ENCODE data around the gene CARD11.

The CARD11 gene

DNA sequence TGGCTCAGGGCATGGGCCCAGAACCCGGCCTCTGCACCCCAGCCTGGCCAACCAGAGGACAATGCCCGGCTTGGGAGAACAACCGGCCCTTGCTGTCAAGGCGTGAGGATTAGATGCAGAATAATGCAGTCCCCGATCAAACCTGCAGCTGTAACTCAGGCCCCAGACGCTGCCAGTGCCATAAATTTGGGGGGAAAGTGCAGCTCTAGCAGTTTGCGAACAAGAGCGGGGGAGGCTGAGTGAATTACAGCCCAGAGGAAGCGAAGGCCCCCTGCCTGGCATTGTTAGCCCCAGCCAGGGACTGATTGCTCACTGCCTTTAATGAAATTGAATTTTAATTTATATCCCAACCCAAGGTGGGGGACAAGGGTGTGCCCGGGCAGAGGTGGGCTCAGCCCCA, 161.6 kb downstream of the CARD11 start:
- in situ Hi-C loops (cut with MboI; ENCODE audit: low sequenced_read_pairs): loop anchor here (25.0 kb wide), 2 partner anchors 280 to 1005 kb away; no protein-coding TSS in a partner anchor

DNA sequence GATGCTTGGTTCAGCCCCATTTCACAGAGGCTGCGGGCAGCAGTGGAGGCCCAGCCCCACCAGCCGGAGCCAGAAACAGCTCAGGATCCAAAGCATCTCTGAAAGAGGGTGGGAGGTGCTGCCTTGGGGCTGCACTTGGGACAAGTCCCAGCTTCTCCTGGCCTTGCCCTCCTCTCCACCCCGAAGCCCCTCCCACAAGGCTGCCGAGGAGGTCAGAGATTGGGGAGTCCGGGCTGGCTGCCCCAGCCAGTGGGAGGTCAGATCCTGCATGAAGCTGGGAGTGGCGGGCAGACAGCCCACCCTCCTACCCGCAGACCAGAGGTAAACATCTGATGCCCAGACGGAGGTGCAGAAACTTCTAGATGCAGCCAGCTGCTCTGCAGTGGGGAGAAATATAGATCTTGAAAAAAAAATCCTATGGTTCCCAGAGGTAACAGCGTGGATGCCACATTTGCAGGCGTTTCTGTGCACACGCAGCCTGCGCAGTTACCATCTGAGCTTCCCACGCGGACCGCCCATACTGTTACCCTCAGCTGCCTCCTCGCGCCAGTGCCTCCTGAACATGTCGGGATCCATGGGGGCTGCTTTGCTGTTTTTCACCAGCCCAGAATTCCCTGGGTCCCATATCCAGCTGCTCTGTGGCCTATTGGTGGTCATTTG, 162.7 kb downstream of the CARD11 start:
- in situ Hi-C loops (cut with MboI; ENCODE audit: low sequenced_read_pairs): loop anchor here (25.0 kb wide), 2 partner anchors 281 to 1006 kb away; no protein-coding TSS in a partner anchor

DNA sequence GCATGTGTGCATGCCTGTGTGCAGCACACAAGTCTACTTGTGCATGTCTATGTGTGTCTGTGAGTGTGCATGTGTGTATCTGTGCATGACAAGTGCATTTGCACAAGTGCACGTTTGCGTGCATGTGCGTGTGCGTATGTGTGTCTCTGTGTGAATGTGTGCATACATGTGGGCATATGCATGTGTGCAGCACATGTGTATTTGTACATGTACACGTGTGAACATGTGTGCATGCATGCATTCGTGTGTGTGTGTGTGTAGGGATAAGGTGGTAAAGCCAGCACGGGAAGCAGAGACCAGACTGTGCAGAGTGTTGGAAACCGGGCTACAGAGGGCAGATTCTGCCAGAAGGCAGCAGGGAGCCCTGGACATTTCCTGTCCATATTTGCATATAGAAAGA, 163.6 kb downstream of the CARD11 start:
- in situ Hi-C loops (cut with MboI; ENCODE audit: low sequenced_read_pairs): loop anchor here (25.0 kb wide), 2 partner anchors 282 to 1007 kb away; no protein-coding TSS in a partner anchor

DNA sequence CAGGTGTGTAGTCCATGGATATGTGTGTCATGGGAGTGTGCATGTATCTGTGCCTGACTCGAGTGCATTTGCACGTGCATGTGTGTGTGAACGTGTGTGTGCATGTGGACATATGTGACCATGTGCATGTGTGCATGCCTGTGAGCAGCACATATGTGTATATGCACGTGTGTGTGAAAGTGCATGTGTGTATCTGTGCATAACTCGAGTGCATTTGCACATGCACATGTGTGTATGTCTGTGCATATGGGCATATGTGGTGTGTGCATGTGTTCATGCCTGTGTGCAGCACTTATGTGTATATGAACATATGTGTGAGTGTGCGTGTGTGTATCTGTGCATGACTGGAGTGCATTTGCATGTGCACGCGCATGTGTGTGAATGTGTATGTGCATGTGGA, 164.3 kb downstream of the CARD11 start:
- in situ Hi-C loops (cut with MboI; ENCODE audit: low sequenced_read_pairs): loop anchor here (25.0 kb wide), 2 partner anchors 283 to 1008 kb away; no protein-coding TSS in a partner anchor

DNA sequence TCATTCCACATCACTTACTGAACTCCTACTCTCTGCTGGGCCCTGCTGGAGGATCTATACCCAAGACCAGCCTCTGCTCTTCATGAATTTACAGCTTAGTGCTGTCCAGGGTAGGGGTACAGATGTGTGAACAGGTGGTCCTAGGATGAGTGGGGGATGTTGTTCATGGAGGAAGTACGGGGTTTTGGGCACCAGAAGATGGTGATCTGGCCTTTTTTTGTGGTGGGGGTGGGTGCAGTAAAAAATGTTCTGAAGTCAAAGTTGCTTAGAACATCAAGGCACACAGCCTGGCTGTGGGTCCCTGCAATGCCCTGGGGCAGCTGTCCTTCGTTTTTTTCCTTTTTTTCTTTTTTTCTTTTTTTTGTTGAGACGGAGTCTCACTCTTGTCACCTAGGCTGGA, 165.4 kb downstream of the CARD11 start:
- in situ Hi-C loops (cut with MboI; ENCODE audit: low sequenced_read_pairs): loop anchor here (25.0 kb wide), 2 partner anchors 284 to 1009 kb away; no protein-coding TSS in a partner anchor

DNA sequence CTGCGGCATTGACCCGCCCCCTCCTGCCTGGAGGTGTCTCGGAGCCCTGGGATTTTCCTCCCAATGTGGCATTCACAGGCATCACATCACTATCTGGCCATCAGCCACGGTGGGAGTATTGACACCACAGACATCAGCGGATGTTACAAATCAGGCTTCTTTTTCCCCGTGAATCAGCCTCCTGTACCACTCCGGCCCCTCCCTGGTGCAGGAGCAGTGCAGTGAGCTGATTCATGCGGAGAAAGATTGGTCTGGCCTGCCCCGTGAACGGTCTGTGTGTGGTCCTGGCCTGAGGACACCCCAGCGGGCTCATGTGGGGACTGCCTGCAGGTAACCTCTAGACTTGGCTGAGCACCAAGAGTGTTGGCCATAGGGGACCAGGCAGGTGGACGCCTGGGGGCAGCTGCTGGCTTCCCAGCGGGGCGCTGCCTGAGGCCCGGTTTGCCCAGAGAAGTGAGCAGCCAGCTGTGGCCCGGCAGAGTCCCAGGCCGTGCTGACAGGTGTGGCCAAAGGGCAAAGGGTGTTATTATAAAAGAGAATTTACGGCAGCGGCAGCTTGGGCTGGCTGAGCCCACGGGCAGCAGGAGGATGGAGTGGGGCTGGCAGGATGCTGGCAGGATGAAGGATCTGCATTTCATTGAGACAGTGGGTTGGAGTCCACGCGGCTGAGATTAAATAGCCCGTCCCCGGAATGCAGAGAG, 167.5 kb downstream of the CARD11 start:
- in situ Hi-C loops (cut with MboI; ENCODE audit: low sequenced_read_pairs): loop anchor here (25.0 kb wide), 2 partner anchors 286 to 1011 kb away; no protein-coding TSS in a partner anchor

DNA sequence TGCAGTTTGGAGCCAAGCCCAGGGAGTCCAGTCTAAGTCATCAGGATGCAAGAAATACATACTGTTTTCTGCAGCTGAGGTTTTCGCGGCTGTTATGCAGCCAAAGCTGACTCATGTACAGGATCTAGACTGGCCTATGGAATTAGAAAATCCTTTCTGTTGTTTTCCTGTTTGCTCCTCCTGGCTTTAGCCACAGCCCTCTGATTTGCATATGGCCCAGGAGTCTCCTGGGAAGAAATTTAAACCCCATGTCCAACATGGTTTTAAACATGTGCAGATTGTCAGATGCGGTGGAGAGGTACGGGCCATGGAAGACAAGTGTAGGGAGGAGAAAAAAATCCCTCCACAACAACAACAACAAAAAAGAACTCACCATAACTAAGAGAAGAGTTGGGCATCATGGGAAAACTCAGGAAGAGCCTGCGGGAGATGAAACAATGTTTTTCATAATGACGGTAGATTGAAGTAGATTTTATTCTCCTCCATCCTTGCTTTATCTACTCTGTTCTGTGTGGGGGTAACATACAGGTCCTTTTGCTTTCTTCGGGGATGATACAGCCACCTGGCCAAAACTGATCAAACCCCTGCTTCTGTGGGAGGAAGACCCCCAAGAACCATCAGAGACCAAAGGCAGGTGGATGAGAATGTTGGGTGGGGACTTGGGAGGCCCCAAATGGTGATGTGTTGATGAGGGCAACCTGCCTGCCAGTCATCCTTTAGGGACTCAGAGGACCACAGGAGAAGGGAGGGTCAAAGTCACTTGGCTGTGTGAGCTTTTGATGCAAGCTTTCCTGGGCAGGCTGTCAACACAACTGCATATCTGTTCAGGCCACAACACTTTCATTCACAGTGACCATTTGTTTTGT, 169.7 kb downstream of the CARD11 start:
- in situ Hi-C loops (cut with MboI; ENCODE audit: low sequenced_read_pairs): no loop called here

DNA sequence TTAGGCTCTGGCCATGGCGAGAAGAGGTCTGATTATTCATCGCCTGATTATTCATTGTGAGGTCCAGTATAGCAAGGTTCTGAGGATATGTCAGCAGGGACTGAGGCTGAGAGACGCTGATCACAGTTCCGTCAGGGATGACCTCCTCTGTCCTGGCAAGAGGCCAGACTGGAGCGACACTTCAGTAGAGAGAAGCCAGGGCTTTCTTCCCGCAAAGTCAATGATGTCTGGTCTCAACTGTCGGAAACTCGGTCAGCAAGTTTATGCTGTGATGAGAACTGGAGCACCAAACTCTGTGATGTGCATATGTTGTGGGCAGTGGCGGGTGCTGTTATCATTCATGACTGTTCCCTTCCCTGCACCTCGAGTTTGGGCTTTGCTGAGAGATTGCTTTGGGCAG, 170.5 kb downstream of the CARD11 start:
- in situ Hi-C loops (cut with MboI; ENCODE audit: low sequenced_read_pairs): no loop called here

DNA sequence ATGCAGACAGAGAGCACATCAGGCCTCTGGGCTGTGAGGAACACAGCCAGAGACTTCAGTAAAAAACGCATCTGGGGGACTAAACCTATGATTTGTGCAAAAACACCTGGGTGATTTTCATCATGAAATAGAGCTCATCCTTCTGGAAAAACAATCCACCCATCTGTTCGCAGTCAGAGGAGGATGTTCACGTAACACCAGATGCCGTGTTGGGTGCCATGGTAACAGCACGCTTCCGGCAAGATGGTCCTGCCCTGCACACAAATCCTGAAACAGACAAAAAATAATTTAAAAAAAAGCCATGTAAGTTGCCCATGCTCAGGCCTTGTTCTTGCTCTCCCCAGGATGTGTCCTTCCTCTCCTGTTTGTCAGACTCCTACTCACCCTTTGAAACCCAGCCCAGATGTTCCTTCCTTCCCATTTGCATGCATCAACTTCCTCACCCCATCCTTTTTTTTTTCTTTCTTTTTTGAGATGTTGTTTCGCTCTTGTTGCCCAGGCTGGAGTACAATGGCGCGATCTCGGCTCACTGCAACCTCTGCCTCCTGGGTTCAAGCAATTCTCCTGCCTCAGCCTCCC, 171.3 kb downstream of the CARD11 start:
- in situ Hi-C loops (cut with MboI; ENCODE audit: low sequenced_read_pairs): no loop called here

DNA sequence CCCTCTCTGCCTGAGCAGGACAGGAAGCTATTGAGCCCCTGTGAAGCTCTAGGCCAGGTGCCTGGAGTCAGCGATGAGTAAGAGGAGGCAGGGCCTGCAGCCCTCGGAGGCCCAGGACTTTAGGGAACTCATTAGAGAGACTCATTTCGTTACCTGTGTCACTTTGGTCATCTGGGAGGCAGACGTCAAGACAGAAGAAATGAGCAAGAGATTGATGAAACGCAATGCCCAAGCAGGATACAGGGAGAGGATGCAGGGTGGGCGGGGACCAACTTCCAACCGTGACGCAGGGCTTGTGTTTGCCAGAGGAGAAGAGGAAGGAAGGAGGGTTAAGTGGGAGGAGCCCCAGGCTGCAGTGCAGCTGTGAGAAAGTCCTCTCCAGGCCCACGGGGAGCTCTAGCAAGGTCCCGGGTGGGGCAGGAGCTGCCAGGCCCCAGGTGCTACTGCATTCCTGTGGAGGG, 173.2 kb downstream of the CARD11 start:
- in situ Hi-C loops (cut with MboI; ENCODE audit: low sequenced_read_pairs): no loop called here

DNA sequence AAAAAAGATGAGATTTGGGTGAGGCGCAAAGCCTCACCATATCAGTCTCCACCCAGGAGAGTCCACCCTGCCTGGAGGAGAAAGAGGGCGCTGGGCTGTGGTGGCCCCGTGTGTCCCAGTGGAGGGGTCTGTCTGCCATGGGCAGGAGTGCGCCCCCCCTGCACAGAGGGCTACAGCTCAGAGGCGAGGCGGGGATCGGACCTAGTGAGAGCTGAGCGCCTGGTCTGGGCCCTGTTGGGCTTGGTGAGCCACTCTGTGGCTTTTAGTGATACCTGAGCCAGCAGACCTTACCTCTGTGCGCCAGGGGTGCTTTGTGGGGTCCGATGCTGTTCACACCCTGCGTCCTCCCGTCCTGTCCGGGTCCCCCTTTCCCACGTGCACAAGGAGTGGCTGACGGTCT, 173.7 kb downstream of the CARD11 start:
- in situ Hi-C loops (cut with MboI; ENCODE audit: low sequenced_read_pairs): no loop called here

DNA sequence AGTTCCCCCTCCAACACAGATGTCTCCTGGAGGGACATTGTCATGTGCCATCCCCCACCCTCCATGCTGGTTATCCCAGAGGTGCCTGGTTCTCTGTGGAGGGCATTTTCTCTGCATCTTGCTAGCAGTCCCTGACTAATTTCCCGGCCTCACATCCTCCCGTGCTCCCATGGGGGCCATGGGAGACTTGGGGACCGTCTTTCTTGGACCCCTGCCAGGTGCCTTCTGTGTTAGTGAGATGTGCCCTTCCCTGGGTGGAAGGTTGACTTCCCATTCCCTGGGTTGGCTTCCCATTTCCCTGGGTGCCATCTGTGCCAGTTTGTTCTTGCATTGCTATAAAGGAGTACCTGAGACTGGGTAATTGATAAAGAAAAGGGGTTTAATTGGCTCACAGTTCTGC, 177.1 kb downstream of the CARD11 start:
- in situ Hi-C loops (cut with MboI; ENCODE audit: low sequenced_read_pairs): no loop called here

DNA sequence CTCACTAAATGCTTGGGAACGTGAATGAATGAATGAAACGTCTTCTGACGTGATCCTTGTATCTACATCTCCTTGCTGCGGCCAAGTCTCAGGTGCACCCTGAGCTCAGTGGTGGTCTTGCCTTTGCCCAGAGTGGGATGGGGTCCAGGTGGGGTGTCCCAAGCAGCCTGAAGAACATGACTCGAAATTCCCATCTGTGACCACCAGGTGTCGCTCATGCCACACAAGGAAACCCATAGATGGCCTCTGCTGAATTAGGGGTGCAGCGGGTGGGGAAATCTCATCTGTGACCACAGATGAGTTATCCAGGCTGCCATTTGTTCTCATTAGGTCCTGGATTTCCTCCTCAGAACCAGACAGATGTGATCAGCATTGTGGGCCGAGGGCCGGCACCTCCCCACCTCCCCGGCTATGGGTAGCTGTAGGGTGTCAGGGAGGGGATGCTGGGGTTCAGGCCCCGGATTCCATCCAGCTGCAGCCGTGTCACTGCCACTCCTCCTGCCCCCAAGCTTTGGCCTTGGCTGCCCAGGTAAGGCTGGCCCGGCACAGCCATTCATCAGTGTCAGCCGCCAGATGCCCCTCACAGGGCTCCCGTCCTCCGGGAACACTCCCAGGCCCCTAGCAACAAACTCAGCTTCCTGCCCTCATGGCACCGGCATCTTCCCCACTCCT, 178.5 kb downstream of the CARD11 start:
- in situ Hi-C loops (cut with MboI; ENCODE audit: low sequenced_read_pairs): no loop called here

DNA sequence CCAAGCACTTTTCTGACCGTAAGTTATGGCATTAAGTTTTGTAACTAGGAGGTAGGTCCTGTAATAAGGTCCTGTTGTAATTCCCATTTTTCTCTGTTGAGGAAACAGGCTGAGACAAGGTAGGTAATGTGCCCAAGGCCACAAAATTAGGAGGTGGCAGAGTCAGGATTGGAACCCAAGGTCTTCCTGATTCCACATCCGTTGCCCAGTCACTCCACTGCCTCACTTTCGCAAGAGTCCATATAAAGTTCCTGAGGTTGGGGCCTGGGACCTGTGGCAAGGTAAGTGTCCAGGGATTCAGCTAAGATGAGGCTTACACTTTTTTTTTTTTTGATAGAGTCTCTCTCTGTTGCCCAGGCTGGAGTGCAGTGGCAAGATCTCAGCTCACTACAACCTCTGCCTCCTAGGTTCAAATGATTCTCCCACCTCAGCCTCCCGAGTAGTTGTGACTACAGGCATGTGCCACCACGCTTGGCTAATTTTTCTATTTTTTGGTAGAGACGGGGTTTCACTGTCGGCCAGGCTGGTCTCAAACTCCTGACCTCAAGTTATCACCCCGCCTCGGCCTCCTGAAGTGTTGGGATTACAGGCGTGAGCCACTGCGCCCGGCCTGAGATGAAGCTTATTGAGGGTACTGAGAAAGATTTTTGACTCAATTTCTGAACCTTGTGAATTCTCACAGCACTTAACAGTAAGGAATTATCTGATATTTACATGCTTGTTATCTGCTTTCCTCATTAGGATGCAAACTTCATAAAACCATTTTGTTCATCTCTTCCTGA, 179.3 kb downstream of the CARD11 start:
- in situ Hi-C loops (cut with MboI; ENCODE audit: low sequenced_read_pairs): no loop called here

DNA sequence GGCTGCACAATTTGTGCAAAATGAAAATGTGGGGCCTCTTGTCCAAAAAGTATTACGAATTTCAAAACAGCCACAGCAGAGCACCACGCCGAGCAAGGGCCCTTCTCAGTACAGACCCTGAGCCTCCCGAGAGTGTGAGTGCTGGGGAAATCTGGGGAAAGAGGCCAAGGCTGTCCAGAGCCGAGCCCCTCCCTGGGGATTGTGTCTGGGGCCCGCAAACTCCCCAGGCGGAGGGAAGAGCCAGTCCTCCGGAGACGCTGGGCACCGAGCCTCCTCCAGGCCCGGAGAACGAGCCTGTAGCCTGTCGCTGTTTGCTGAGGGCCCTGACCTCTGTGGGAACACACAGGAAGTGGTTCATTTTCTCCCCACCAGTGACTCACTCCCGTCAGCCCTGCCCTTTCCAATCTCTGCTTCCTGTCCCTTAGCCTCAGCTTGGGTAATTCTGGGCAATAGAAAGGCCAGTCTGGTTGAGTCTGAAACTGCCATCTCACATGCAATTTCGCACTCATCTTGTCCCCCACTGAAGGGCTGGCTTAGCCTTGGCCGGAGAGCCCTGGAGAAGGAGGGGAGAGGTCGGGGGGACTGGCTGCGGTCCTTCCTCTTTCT, 180.1 kb downstream of the CARD11 start:
- in situ Hi-C loops (cut with MboI; ENCODE audit: low sequenced_read_pairs): no loop called here

DNA sequence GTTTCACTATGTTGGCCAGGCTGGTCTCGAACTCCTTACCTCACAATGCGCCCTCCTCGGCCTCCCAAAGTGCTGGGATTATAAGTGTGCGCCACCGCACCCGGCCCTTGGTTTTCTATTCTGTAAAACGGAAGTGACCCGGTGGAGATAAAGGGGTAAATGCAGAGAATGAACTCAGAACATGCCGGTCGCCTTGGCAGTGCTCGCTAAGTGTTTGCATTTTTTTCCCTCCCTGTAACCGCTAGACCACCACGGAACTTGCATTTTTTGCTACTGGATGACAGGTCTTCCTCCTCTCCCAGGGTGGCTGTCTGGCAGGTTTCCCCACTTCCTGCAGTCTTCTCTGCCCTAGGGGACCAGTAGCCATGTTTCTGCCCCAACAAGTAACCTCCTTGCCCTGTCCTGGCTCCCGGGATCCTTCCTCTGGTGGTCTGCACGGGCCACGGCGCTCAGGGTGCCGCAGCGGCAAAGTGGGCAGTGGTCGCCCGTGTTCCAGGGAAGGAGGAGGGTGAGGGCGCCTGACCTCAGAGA, 180.8 kb downstream of the CARD11 start:
- in situ Hi-C loops (cut with MboI; ENCODE audit: low sequenced_read_pairs): no loop called here

DNA sequence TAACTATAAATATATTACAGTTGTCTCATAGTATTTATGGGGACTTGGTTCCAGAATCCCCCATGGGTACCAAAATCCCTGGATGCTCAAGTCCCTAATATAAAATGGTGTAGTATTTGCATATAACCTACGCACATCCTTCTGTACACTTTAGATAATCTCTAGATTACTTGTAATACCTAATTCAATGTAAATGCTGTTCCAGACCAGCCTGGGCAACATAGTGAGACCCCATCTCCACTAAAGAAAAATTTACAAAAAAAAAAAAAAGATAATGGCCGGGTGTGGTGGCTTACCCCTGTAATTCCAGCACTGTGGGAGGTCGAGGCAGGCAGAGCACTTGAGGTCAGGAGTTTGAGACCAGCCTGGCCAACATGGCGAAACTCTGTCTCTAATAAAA, 182.2 kb downstream of the CARD11 start:
- in situ Hi-C loops (cut with MboI; ENCODE audit: low sequenced_read_pairs): no loop called here

DNA sequence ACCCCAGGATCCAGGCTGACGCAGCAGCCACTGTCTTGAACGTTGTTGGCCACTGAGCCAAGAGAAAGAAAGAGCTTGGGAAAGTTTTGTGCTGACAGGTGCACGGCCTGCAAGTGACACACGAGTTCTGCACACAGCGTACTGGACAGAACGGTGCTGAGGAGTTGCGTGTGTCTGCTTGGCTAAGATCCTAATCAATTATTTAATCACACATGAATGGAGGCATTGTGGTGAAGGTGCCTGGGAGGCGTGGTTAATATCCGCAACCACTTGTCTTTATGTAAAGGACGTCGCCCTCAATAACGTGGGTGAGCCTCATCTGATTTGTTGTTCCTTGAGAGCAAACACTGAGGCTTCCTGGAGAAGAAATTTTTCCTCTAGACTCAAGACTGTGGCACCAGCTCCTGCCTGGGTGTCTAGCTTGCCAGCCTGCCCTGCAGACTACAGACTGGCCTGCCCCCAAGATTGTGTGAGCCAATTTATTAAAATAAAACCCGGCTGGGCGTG, 183.0 kb downstream of the CARD11 start:
- in situ Hi-C loops (cut with MboI; ENCODE audit: low sequenced_read_pairs): no loop called here

DNA sequence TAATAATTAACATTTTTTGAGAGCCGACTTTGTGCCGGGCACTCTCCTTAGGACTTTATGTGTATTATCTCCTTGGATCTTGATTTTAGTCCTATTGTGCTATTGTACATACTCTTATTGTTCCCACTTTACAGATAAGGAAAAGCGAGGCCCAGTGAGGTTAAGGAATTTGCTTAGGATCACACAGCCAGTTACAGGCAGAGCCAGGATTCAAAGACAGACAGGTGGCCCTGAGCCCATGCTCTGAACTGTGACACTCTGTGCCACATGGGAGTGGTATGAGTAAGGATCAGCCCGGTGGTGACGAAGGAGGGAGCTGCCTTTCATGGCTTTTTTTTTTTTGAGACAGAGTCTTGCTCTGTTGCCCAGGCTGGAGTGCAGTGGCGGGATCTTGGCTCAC, 183.7 kb downstream of the CARD11 start:
- in situ Hi-C loops (cut with MboI; ENCODE audit: low sequenced_read_pairs): no loop called here
